Activated T-helper 9 cell treated with anti-CD3 and anti-CD28 coated beads, Interleukin-2, amount 50 U/mL, for 16 hours (primary cell): ENCODE data around the gene PCDHA8.
"Not testable (repeated sequence)": the region's sequence is repeated elsewhere in the genome, so short reads cannot be mapped to it uniquely, and the experiment has no call there.

Source experiments
- DNase-seq: peaks from one replicate; pipeline ENCODE4 v3.0.0-alpha.2; 2020; ENCODE audit warnings: low read depth

PCDHA8 gene

GRCh38 chr5:140870221-140871201 is 29.5 kb downstream of the PCDHA8 start:
- no peak for DNase-seq

- no peak for DNase-seq
These were observed 34.4 kb downstream of the PCDHA8 start, which contains the start of gene PCDHA12 for GRCh38 chr5:140875085-140876065. Gene PCDHA12 (plus strand): TSS chr5:140875308. CDS start chr5:140875473, 165 bp downstream.

- DNase-seq, result not testable (repeated sequence)
These were observed 35.7 kb downstream of the PCDHA8 start for GRCh38 chr5:140876541-140877261.

DNA sequence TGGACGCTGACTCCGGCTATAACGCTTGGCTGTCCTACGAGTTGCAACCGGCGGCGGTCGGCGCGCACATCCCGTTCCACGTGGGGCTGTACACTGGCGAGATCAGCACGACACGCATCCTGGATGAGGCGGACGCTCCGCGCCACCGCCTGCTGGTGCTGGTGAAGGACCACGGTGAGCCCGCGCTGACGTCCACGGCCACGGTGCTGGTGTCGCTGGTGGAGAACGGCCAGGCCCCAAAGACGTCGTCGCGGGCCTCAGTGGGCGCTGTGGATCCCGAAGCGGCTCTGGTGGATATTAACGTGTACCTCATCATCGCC is 36.2 kb downstream of the PCDHA8 start:
- no peak for DNase-seq

DNA sequence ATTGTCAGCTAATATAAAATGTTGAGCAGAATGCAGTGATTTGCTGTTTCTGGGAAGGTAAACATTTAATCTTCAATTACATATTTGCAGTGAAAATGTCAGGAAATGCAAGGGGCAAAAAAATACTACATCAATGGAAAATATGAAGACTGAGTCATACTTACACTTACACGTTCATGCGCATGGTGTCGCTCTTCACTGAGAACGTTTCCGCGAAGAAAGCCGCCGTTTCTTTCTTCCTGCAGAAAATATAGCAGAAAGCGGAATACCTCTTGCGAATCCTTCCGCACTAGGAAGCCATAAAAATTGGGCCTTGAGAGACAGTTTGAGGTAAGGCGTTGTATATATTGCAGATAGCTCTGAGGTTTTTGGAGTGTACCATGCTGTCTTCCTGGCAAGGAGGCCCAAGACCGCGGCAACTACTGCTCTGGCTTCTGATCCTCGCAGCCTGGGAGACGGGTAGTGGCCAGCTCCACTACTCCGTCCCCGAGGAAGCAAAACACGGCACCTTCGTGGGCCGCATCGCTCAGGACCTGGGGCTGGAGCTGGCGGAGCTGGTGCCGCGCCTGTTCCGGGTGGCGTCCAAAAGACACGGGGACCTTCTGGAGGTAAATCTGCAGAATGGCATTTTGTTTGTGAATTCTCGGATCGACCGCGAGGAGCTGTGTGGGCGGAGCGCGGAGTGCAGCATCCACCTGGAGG is 41.1 kb downstream of the PCDHA8 start, which contains the start of gene PCDHA13:
PCDHA13 (plus strand) TSS at position 236 of the 702 bp plus-strand sequence; CDS start at position 381, 145 bp downstream.
- no peak for DNase-seq

DNA sequence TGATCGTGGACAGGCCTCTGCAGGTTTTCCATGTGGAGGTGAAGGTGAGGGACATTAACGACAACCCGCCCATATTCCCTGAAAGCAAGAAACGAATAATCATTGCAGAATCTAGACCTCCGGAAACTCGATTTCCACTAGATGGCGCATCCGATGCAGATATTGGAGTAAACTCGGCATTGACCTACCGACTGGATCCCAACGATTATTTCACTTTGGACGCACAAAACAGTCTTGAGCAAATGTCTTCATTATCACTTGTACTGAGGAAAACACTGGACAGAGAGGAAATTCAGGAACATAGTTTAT is 41.6 kb downstream of the PCDHA8 start:
- DNase-seq, result no peak

GRCh38 chr5:140883373-140883772 is 42.4 kb downstream of the PCDHA8 start:
- no peak for DNase-seq

DNA sequence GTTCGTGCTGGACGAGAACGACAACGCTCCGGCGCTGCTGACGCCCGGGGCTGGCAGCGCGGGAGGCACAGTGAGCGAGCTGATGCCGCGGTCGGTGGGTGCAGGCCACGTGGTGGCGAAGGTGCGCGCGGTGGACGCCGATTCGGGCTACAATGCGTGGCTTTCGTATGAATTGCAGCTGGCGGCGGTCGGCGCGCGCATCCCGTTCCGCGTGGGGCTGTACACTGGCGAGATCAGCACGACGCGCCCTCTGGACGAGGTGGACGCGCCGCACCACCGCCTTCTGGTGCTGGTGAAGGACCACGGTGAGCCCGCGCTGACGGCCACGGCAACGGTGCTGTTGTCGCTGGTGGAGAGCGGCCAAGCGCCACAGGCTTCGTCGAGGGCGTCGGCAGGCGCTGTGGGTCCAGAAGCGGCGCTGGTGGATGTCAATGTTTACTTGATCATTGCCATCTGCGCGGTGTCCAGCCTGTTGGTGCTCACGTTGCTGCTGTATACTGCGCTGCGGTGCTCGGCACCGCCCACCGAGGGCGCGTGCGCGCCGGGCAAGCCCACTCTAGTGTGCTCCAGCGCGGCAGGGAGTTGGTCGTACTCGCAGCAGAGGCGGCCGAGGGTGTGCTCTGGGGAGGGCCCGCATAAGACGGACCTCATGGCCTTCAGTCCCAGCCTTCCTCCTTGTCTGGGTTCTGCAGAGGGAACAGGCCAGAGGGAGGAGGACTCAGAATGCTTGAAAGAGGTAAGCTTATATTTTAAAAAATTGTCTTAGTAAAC is 43.1 kb downstream of the PCDHA8 start:
- DNase-seq, result no peak
